GM12878 (cell line): ENCODE results near the gene EEFSEC. TPM values are rescaled to one million over a fixed set of nuclear protein-coding genes. Genes with fewer than 3 reads are reported as not detected.

ENCODE experiments used
- BHLHE40 ChIP-seq, 2 experiments: fragments of 450-650 bp in 1 of 2; IDR thresholded peaks; 2 replicates each; pipeline ENCODE4 v1.6.1; 2011 to 2017; ENCODE audit warnings: low read depth in 2 of 2, borderline replicate concordance in 1 of 2, improper control_type of control experiment in 1 of 2, low read length in 1 of 2, mild to moderate bottlenecking in 1 of 2
- BRCA1 ChIP-seq: IDR thresholded peaks from 2 replicates; pipeline ENCODE4 v1.6.1; 2011; ENCODE audit warnings: low read depth, low read length, improper control_type of control experiment
- CHD1 ChIP-seq: IDR thresholded peaks from 2 replicates; pipeline ENCODE4 v1.6.1; 2012; ENCODE audit warnings: low read depth, low read length, improper control_type of control experiment
- CREM ChIP-seq: IDR thresholded peaks from 2 replicates; pipeline ENCODE4 v1.6.1; 2014; ENCODE audit warnings: antibody characterized with exemption, low read depth
- EGR1 ChIP-seq, 2 experiments: IDR thresholded peaks; 1 replicate in 1 of 2; 2 replicates in 1 of 2; pipeline ENCODE4 v1.6.1; 2011 to 2012; ENCODE audit warnings: low read depth in 2 of 2, low read length in 2 of 2, borderline replicate concordance in 1 of 2, mild to moderate bottlenecking in 1 of 2, moderate library complexity in 1 of 2
- ETV6 ChIP-seq, 2 experiments: fragments of 450-650 bp in 1 of 2; IDR thresholded peaks in 1 of 2; conservative IDR thresholded peaks in 1 of 2; 2 replicates each; pipeline ENCODE4 v1.6.1; 2014; ENCODE audit warnings: antibody characterized with exemption in 1 of 2, borderline replicate concordance in 1 of 2, low read depth in 1 of 2, mild to moderate bottlenecking in 1 of 2, moderate library complexity in 1 of 2
- FOXM1 ChIP-seq: IDR thresholded peaks from 2 replicates; pipeline ENCODE4 v1.6.1; 2012; ENCODE audit warnings: low read depth, mild to moderate bottlenecking, inconsistent platforms, low read length, moderate library complexity
- GATAD2B ChIP-seq: fragments of 450-650 bp; conservative IDR thresholded peaks from 2 replicates; pipeline ENCODE4 v1.6.1; 2017; ENCODE audit warnings: low read depth, mild to moderate bottlenecking, moderate library complexity
- HCFC1 ChIP-seq: fragments of 150-350 bp; IDR thresholded peaks from 2 replicates; pipeline ENCODE4 v1.6.1; 2014; ENCODE audit warnings: low read length
- HDAC2 ChIP-seq: fragments of 200-600 bp; sonication (generic); IDR thresholded peaks from 2 replicates; pipeline ENCODE4 v1.6.1; 2017
- MYC ChIP-seq: IDR thresholded peaks from 2 replicates; pipeline ENCODE4 v1.6.1; 2011; ENCODE audit warnings: mild to moderate bottlenecking, low read length, moderate library complexity, inconsistent platforms; ENCODE audit not compliant: insufficient read depth, insufficient replicate concordance, insufficient read length, severe bottlenecking
- NFYA ChIP-seq: IDR thresholded peaks from 2 replicates; pipeline ENCODE4 v1.6.1; 2011; ENCODE audit warnings: low read depth, mild to moderate bottlenecking, low read length, improper control_type of control experiment, borderline replicate concordance
- RAD21 ChIP-seq: IDR thresholded peaks from 2 replicates; pipeline ENCODE4 v1.6.1; 2011; ENCODE audit warnings: mild to moderate bottlenecking, low read depth, low read length, moderate library complexity; ENCODE audit not compliant: insufficient read depth
- RELA ChIP-seq: fragments of 450-650 bp; IDR thresholded peaks from 2 replicates; pipeline ENCODE4 v1.8.0; 2014; ENCODE audit warnings: borderline replicate concordance; ENCODE audit not compliant: partially characterized antibody
- SIX5 ChIP-seq: IDR thresholded peaks from 2 replicates; pipeline ENCODE4 v1.6.1; 2011; ENCODE audit warnings: mild to moderate bottlenecking, low read depth, low read length, moderate library complexity; ENCODE audit not compliant: severe bottlenecking
- ZZZ3 ChIP-seq: IDR thresholded peaks from 2 replicates; pipeline ENCODE4 v1.6.1; 2011; ENCODE audit warnings: low read depth; ENCODE audit not compliant: control insufficient read depth, insufficient read length
- polyA plus RNA-seq, 11 experiments: library from polyadenylated mRNA; depleted of rRNA in 4 of 11; unstranded in 6 of 11; stranded (reverse) in 5 of 11; fragments of >200 nt; fragmentation: Nextera tagmentation in 4 of 11; fragmentation: Illumina TruSeq in 1 of 11; extraction: Ambion mirVana in 4 of 11; extraction: Trizol in 1 of 11; gene quantifications; 1 replicate in 1 of 11; 2 replicates in 10 of 11; pipeline versions ENCODE4 v1.2.1 to v1.2.3, GENCODE V29; 2011 to 2016; ENCODE audit warnings: inconsistent platforms in 2 of 11, missing spikeins in 2 of 11, low read depth in 1 of 11
- total RNA-seq, 4 experiments: library from RNA; depleted of rRNA in 3 of 4; stranded (reverse); fragments of >200 nt in 3 of 4; fragmentation: Illumina TruSeq in 1 of 4; extraction: Trizol in 1 of 4; gene quantifications; 2 replicates each; pipeline versions ENCODE4 v1.2.1 to v1.2.3, GENCODE V29; 2013 to 2021
- TF ChIP-seq, protein P1 (sequence below): fragments of 450-650 bp; IDR thresholded peaks from 2 replicates; pipeline ENCODE4 v1.6.1; 2017; ENCODE audit warnings: low read depth, mild to moderate bottlenecking, moderate library complexity
- TF ChIP-seq, protein P2 (sequence below): fragments of 450-650 bp; IDR thresholded peaks from 2 replicates; pipeline ENCODE4 v1.6.1; 2016; ENCODE audit warnings: mild to moderate bottlenecking
- TF ChIP-seq, protein P3 (sequence below): IDR thresholded peaks from 2 replicates; pipeline ENCODE4 v1.6.1; 2011; ENCODE audit warnings: borderline replicate concordance, low read depth, mild to moderate bottlenecking, moderate library complexity, low read length; ENCODE audit not compliant: insufficient read depth, poor library complexity, severe bottlenecking
- TF ChIP-seq, protein P4 (sequence below): IDR thresholded peaks from 2 replicates; pipeline ENCODE4 v1.6.1; 2012; ENCODE audit warnings: low read depth, low read length, improper control_type of control experiment

EEFSEC gene
- total and polyA plus RNA-seq, 10 of the 15 experiments (the other 5 are each of a cell fraction or from before 2014, with no cell fraction given), result 0.29 to 29.1 (median 16.1) TPM

DNA sequence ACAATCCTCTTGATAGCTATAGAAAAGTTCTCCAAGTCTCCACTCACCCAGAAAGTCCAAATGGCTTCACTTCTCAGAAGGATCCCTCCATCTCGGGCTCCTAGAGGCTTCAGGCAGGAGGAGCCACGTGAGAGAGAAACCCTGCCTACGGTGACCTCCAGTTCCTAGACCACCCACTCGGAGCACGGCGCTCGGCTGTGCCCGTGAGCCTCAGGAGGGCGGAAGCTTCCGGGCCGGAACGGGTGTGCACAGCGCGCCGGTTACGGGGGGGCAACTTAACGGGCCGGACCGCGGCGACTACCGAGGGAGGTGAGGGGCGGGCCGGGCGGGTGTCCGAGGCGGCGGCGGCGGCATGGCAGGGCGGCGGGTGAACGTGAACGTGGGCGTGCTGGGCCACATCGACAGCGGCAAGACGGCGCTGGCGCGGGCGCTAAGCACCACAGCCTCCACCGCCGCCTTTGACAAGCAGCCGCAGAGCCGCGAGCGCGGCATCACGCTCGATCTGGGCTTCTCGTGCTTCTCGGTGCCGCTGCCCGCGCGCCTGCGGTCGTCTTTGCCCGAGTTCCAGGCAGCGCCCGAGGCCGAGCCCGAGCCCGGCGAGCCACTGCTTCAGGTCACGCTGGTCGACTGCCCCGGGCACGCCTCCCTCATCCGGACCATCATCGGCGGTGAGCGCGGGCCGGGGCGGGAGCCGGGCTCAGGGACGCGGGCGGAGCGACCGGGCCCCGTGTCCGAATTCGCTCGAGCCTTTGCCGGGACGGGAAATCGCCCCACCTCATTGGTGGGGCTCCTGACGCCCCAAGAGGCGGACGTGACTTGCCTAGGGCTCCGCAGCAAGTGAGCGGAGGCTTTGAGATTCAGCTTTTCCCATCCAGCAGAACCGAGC lies at the start of gene EEFSEC (continued):
- TF ChIP-seq SIX5 (peak; percentile 68), CHD1 (no peak), BRCA1 (0 out of 2 replicates have a peak, but pooled peaks have one; percentile 32), CREM (peak; percentile 69), RAD21 (no peak), HDAC2 (no peak), FOXM1 (no peak), ZZZ3 (no peak), NFYA (no peak), BHLHE40 (IDR thresholded peaks at IDR 0.05; ENCODE audit: borderline replicate concordance in 1 of 2, low read depth in 2 of 2, low read length in 1 of 2) (peak; percentile 67 to 83), EGR1 (IDR thresholded peaks at IDR 0.05; ENCODE audit: borderline replicate concordance in 1 of 2, low read depth in 2 of 2, low read length in 2 of 2) (peak in 1 of 2 experiments; percentile 74; a peak in 2 of 3 replicates), GATAD2B (peak; percentile 77), ETV6 (conservative IDR thresholded peaks at IDR 0.05 in 1 of 2, IDR thresholded peaks at IDR 0.05 in 1 of 2; ENCODE audit: borderline replicate concordance in 1 of 2, low read depth in 1 of 2) (0 out of 4 replicates have a peak, but pooled peaks of 1 of the 2 experiments have one; percentile 16), HCFC1 (peak; percentile 84), RELA (peak; percentile 2), MYC (peak; percentile 68)
- TF ChIP-seq, protein P1, sequence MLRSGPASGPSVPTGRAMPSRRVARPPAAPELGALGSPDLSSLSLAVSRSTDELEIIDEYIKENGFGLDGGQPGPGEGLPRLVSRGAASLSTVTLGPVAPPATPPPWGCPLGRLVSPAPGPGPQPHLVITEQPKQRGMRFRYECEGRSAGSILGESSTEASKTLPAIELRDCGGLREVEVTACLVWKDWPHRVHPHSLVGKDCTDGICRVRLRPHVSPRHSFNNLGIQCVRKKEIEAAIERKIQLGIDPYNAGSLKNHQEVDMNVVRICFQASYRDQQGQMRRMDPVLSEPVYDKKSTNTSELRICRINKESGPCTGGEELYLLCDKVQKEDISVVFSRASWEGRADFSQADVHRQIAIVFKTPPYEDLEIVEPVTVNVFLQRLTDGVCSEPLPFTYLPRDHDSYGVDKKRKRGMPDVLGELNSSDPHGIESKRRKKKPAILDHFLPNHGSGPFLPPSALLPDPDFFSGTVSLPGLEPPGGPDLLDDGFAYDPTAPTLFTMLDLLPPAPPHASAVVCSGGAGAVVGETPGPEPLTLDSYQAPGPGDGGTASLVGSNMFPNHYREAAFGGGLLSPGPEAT, result peak; percentile 48; the same call in 1 of the 2 replicates
- TF ChIP-seq, protein P2, sequence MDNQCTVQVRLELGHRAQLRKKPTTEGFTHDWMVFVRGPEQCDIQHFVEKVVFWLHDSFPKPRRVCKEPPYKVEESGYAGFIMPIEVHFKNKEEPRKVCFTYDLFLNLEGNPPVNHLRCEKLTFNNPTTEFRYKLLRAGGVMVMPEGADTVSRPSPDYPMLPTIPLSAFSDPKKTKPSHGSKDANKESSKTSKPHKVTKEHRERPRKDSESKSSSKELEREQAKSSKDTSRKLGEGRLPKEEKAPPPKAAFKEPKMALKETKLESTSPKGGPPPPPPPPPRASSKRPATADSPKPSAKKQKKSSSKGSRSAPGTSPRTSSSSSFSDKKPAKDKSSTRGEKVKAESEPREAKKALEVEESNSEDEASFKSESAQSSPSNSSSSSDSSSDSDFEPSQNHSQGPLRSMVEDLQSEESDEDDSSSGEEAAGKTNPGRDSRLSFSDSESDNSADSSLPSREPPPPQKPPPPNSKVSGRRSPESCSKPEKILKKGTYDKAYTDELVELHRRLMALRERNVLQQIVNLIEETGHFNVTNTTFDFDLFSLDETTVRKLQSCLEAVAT, result no peak
- TF ChIP-seq, protein P3, sequence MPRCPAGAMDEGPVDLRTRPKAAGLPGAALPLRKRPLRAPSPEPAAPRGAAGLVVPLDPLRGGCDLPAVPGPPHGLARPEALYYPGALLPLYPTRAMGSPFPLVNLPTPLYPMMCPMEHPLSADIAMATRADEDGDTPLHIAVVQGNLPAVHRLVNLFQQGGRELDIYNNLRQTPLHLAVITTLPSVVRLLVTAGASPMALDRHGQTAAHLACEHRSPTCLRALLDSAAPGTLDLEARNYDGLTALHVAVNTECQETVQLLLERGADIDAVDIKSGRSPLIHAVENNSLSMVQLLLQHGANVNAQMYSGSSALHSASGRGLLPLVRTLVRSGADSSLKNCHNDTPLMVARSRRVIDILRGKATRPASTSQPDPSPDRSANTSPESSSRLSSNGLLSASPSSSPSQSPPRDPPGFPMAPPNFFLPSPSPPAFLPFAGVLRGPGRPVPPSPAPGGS, result peak; percentile 50
- TF ChIP-seq, protein P4, sequence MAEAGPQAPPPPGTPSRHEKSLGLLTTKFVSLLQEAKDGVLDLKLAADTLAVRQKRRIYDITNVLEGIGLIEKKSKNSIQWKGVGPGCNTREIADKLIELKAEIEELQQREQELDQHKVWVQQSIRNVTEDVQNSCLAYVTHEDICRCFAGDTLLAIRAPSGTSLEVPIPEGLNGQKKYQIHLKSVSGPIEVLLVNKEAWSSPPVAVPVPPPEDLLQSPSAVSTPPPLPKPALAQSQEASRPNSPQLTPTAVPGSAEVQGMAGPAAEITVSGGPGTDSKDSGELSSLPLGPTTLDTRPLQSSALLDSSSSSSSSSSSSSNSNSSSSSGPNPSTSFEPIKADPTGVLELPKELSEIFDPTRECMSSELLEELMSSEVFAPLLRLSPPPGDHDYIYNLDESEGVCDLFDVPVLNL, result 0 out of 2 replicates have a peak, but pooled peaks have one; percentile 28
